ENCODE results near the gene HRH3.

GRCh38 chr20:62205618-62206387 is 14.3 kb downstream of the HRH3 start:
- TF ChIP-seq, protein P1, sequence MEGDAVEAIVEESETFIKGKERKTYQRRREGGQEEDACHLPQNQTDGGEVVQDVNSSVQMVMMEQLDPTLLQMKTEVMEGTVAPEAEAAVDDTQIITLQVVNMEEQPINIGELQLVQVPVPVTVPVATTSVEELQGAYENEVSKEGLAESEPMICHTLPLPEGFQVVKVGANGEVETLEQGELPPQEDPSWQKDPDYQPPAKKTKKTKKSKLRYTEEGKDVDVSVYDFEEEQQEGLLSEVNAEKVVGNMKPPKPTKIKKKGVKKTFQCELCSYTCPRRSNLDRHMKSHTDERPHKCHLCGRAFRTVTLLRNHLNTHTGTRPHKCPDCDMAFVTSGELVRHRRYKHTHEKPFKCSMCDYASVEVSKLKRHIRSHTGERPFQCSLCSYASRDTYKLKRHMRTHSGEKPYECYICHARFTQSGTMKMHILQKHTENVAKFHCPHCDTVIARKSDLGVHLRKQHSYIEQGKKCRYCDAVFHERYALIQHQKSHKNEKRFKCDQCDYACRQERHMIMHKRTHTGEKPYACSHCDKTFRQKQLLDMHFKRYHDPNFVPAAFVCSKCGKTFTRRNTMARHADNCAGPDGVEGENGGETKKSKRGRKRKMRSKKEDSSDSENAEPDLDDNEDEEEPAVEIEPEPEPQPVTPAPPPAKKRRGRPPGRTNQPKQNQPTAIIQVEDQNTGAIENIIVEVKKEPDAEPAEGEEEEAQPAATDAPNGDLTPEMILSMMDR (IDR thresholded peaks at IDR 0.05): no peak
- TF ChIP-seq POLR2A (IDR thresholded peaks at IDR 0.05): no peak
